H9 (cell line): ENCODE measurements around the gene MED9. TPM values are rescaled to one million over a fixed set of nuclear protein-coding genes. Genes with fewer than 3 reads are reported as not detected.

Experiments
- DNase-seq: peaks from one replicate; pipeline ENCODE4 v3.0.0-alpha.2; 2017
- H2AFZ ChIP-seq: one replicate; pipeline ENCODE4 v1.6.1; 2013; ENCODE audit warnings: mild to moderate bottlenecking, low read length, control low read depth, moderate library complexity
- H2AK5ac ChIP-seq: 2 replicates; pipeline ENCODE4 v1.6.1; 2013; ENCODE audit warnings: low read length, control low read depth, mixed read lengths; ENCODE audit not compliant: insufficient read length
- H2BK120ac ChIP-seq: one replicate; pipeline ENCODE4 v1.6.1; 2013; ENCODE audit warnings: low read depth, mild to moderate bottlenecking, low read length, control low read depth, inconsistent platforms; ENCODE audit not compliant: poor library complexity, severe bottlenecking
- H2BK12ac ChIP-seq: 2 replicates; pipeline ENCODE4 v1.6.1; 2013; ENCODE audit warnings: low read length, control low read depth, mixed read lengths, low read depth; ENCODE audit not compliant: insufficient read length
- H2BK15ac ChIP-seq: 2 replicates; pipeline ENCODE4 v1.6.1; 2013; ENCODE audit warnings: low read depth, low read length, control low read depth
- H2BK20ac ChIP-seq: one replicate; pipeline ENCODE4 v1.6.1; 2013; ENCODE audit warnings: low read depth, mild to moderate bottlenecking, low read length, control low read depth, inconsistent platforms; ENCODE audit not compliant: poor library complexity, severe bottlenecking
- H2BK5ac ChIP-seq: 2 replicates; pipeline ENCODE4 v1.6.1; 2013; ENCODE audit warnings: low read length, control low read depth, mixed read lengths; ENCODE audit not compliant: insufficient read length
- H3K14ac ChIP-seq: 2 replicates; pipeline ENCODE4 v1.6.1; 2013; ENCODE audit warnings: low read length, control low read depth; ENCODE audit not compliant: insufficient read depth
- H3K18ac ChIP-seq: 2 replicates; pipeline ENCODE4 v1.6.1; 2013; ENCODE audit warnings: low read depth, mild to moderate bottlenecking, mixed read lengths, low read length, control low read depth; ENCODE audit not compliant: insufficient read length
- H3K23ac ChIP-seq: 2 replicates; pipeline ENCODE4 v1.6.1; 2013; ENCODE audit warnings: low read length, control low read depth, mixed read lengths, low read depth; ENCODE audit not compliant: insufficient read length
- H3K23me2 ChIP-seq: 2 replicates; pipeline ENCODE4 v1.6.1; 2013; ENCODE audit warnings: low read depth, mild to moderate bottlenecking, mixed read lengths, low read length, control low read depth; ENCODE audit not compliant: insufficient read length, poor library complexity, severe bottlenecking
- H3K27ac ChIP-seq: 2 replicates; pipeline ENCODE4 v1.5.1; 2013; ENCODE audit warnings: low read length, control low read depth, mixed read lengths, low read depth; ENCODE audit not compliant: insufficient read length
- H3K27me3 ChIP-seq: 2 replicates; pipeline ENCODE4 v1.6.1; 2013; ENCODE audit warnings: low read length, control low read depth, inconsistent platforms; ENCODE audit not compliant: insufficient read depth
- H3K4ac ChIP-seq: 2 replicates; pipeline ENCODE4 v1.6.1; 2013; ENCODE audit warnings: low read depth, mild to moderate bottlenecking, control low read depth, inconsistent platforms, low read length, moderate library complexity
- H3K4me1 ChIP-seq: 2 replicates; pipeline ENCODE4 v1.6.1; 2013; ENCODE audit warnings: low read length, control low read depth, inconsistent platforms; ENCODE audit not compliant: insufficient read depth
- H3K4me2 ChIP-seq: 2 replicates; pipeline ENCODE4 v1.6.1; 2013; ENCODE audit warnings: low read length, control low read depth, mixed read lengths; ENCODE audit not compliant: insufficient read length, insufficient read depth
- H3K56ac ChIP-seq: 2 replicates; pipeline ENCODE4 v1.6.1; 2013; ENCODE audit warnings: low read depth, mild to moderate bottlenecking, mixed read lengths, low read length, control low read depth; ENCODE audit not compliant: insufficient read length
- H3K79me1 ChIP-seq: 2 replicates; pipeline ENCODE4 v1.6.1; 2013; ENCODE audit warnings: low read depth, mild to moderate bottlenecking, moderate library complexity, low read length, control low read depth, inconsistent platforms; ENCODE audit not compliant: insufficient read depth, poor library complexity, severe bottlenecking
- H3K79me2 ChIP-seq: 2 replicates; pipeline ENCODE4 v1.6.1; 2013; ENCODE audit warnings: low read length, control low read depth, inconsistent platforms; ENCODE audit not compliant: insufficient read depth
- H3K9ac ChIP-seq: 2 replicates; pipeline ENCODE4 v1.6.1; 2013; ENCODE audit warnings: low read length, control low read depth, mixed read lengths; ENCODE audit not compliant: insufficient read length; ENCODE audit errors: extremely low read depth
- H3K9me3 ChIP-seq: one replicate; pipeline ENCODE4 v1.6.1; 2013; ENCODE audit warnings: low read depth, low read length, inconsistent platforms; ENCODE audit not compliant: control insufficient read depth
- H3T11ph ChIP-seq: one replicate; pipeline ENCODE4 v1.6.1; 2013; ENCODE audit warnings: mild to moderate bottlenecking, low read length, control low read depth, inconsistent platforms
- H4K20me1 ChIP-seq: one replicate; pipeline ENCODE4 v1.6.1; 2013; ENCODE audit not compliant: control insufficient read depth, insufficient read length, insufficient read depth
- H4K5ac ChIP-seq: 2 replicates; pipeline ENCODE4 v1.6.1; 2013; ENCODE audit warnings: low read depth, mild to moderate bottlenecking, mixed read lengths, low read length, control low read depth; ENCODE audit not compliant: insufficient read length
- H4K8ac ChIP-seq: replicated peaks from 2 replicates; pipeline ENCODE4 v1.6.1; 2013; ENCODE audit warnings: low read length, control low read depth, mixed read lengths, low read depth; ENCODE audit not compliant: insufficient read length
- H4K91ac ChIP-seq: 2 replicates; pipeline ENCODE4 v1.6.1; 2013; ENCODE audit warnings: low read depth, mild to moderate bottlenecking, moderate library complexity, mixed read lengths, low read length, control low read depth; ENCODE audit not compliant: insufficient read length
- H3K27ac Mint-ChIP-seq, 3 experiments: 2 replicates in 2 of 3; 3 replicates in 1 of 3; pipeline ENCODE4 v1.8.0; 2020 to 2021; ENCODE audit warnings: mixed read lengths in 3 of 3, mild to moderate bottlenecking in 1 of 3, moderate library complexity in 1 of 3
- H3K27me3 Mint-ChIP-seq: 2 replicates; pipeline ENCODE4 v1.8.0; 2021; ENCODE audit warnings: low read depth, mild to moderate bottlenecking, moderate library complexity, mixed read lengths
- H3K36me3 Mint-ChIP-seq, 3 experiments: 2 replicates in 2 of 3; 3 replicates in 1 of 3; pipeline ENCODE4 v1.8.0; 2020 to 2021; ENCODE audit warnings: low read depth in 3 of 3, mixed read lengths in 3 of 3; ENCODE audit not compliant: insufficient read depth in 1 of 3
- H3K4me1 Mint-ChIP-seq, 2 experiments: 2 replicates each; pipeline ENCODE4 v1.8.0; 2020; ENCODE audit warnings: mixed read lengths in 2 of 2
- H3K4me3 Mint-ChIP-seq, 2 experiments: 2 replicates in 1 of 2; 3 replicates in 1 of 2; pipeline ENCODE4 v1.8.0; 2020 to 2021; ENCODE audit warnings: mild to moderate bottlenecking in 2 of 2, mixed read lengths in 2 of 2, moderate library complexity in 1 of 2
- H3K9me3 Mint-ChIP-seq, 2 experiments: 2 replicates in 1 of 2; 3 replicates in 1 of 2; pipeline ENCODE4 v1.8.0; 2020; ENCODE audit warnings: mild to moderate bottlenecking in 2 of 2, mixed read lengths in 2 of 2, moderate library complexity in 1 of 2
- WGBS: extraction: QIAGEN DNeasy Blood & Tissue Kit; methylation state at CpG from one replicate; pipeline ENCODE4 v1.1.7; 2013; ENCODE audit warnings: missing lambda C conversion rate, low lambda C conversion rate, mixed read lengths; ENCODE audit not compliant: insufficient read length; ENCODE audit errors: extremely low coverage; 5-methylcytosine and 5-hydroxymethylcytosine counted together
- total RNA-seq: library from RNA; stranded (reverse); gene quantifications from 2 replicates; pipeline ENCODE4 v1.2.1, GENCODE V29; 2021
- TF ChIP-seq, protein P1 (sequence below): fragments of 200-600 bp; sonication (generic); conservative IDR thresholded peaks from 3 replicates; pipeline ENCODE4 v1.8.0; 2021; ENCODE audit warnings: antibody characterized with exemption, mild to moderate bottlenecking

The MED9 gene
- total RNA-seq, 1 experiment from 2014 or later, result 20.0 TPM

GRCh38 chr17:17511881-17512858, 35.4 kb downstream of the MED9 start:
- Histone ChIP-seq H3K79me1 (no peaks in the 10 kb centered on the region), H3K27me3 (no peaks in the 10 kb centered on the region), H3K4me1 (peaks cover 4% of the 10 kb centered on the region; the same call in 1 of the 2 replicates), H3K23me2 (no peaks in the 10 kb centered on the region), H2BK20ac (no peak overlapping the region), H3K14ac (no peak overlapping the region), H2BK120ac (no peak overlapping the region), H2AFZ (no peak overlapping the region), H2BK5ac (no peak overlapping the region), H3K4ac (no peak overlapping the region), H4K91ac (no peak overlapping the region), H2AK5ac (no peak overlapping the region), H3T11ph (no peak overlapping the region), H3K23ac (no peak overlapping the region), H4K5ac (no peak overlapping the region), H2BK15ac (no peak overlapping the region), H4K8ac (no peak overlapping the region), H3K27ac (no peak overlapping the region), H3K4me2 (no peak overlapping the region), H3K56ac (no peak overlapping the region), H3K9me3 (no peaks in the 10 kb centered on the region), H4K20me1 (no peaks in the 10 kb centered on the region), H2BK12ac (no peak overlapping the region), H3K9ac (no peak overlapping the region), H3K18ac (no peak overlapping the region), H3K79me2 (no peaks in the 10 kb centered on the region)
- Mint-ChIP-seq H3K4me3 (no peak overlapping the region), H3K9me3 (no peaks in the 10 kb centered on the region), H3K27ac (no peak overlapping the region; a peak in 1 of 7 replicates), H3K4me1 (peaks cover 26 to 30% of the 10 kb centered on the region in 2 experiments), H3K27me3 (no peaks in the 10 kb centered on the region), H3K36me3 (no peaks in the 10 kb centered on the region; a peak in 2 of 7 replicates)
- DNase-seq, result no peak
- TF ChIP-seq, protein P1, sequence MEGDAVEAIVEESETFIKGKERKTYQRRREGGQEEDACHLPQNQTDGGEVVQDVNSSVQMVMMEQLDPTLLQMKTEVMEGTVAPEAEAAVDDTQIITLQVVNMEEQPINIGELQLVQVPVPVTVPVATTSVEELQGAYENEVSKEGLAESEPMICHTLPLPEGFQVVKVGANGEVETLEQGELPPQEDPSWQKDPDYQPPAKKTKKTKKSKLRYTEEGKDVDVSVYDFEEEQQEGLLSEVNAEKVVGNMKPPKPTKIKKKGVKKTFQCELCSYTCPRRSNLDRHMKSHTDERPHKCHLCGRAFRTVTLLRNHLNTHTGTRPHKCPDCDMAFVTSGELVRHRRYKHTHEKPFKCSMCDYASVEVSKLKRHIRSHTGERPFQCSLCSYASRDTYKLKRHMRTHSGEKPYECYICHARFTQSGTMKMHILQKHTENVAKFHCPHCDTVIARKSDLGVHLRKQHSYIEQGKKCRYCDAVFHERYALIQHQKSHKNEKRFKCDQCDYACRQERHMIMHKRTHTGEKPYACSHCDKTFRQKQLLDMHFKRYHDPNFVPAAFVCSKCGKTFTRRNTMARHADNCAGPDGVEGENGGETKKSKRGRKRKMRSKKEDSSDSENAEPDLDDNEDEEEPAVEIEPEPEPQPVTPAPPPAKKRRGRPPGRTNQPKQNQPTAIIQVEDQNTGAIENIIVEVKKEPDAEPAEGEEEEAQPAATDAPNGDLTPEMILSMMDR, result no peak
- no CpG with 5 or more reads among the region's 29 CpGs for WGBS
